K562 (cell line): ENCODE results near the gene FCER2. TPM values are rescaled to one million over a fixed set of nuclear protein-coding genes. Genes with fewer than 3 reads are reported as not detected.

Experiments
- KAT2B ChIP-seq: IDR thresholded peaks from one replicate; pipeline ENCODE4 v1.6.1; 2012; ENCODE audit warnings: low read depth, mild to moderate bottlenecking, control low read depth, inconsistent platforms, low read length, moderate library complexity
- NBN ChIP-seq: fragments of 450-650 bp; IDR thresholded peaks from 2 replicates; pipeline ENCODE4 v1.6.1; 2016; ENCODE audit warnings: low read depth, mild to moderate bottlenecking
- NR2C1 ChIP-seq, 2 experiments: fragments of 450-650 bp; IDR thresholded peaks; 2 replicates each; pipeline ENCODE4 v1.6.1; 2017; ENCODE audit warnings: mild to moderate bottlenecking in 2 of 2, antibody characterized with exemption in 1 of 2, inconsistent platforms in 1 of 2, missing compliant biosample characterization in 1 of 2, missing genetic modification characterization in 1 of 2
- RBM17 ChIP-seq: fragments of 200-400 bp; formaldehyde crosslinking; IDR thresholded peaks from 2 replicates; pipeline ENCODE4 v1.6.1; 2017; ENCODE audit warnings: low read depth, mild to moderate bottlenecking, low read length, borderline replicate concordance
- RNF2 ChIP-seq: sonication (generic); IDR thresholded peaks from 2 replicates; pipeline ENCODE4 v1.6.1; 2016
- ZNF143 ChIP-seq: sonication (generic); formaldehyde crosslinking; IDR thresholded peaks from 2 replicates; pipeline ENCODE4 v1.9.0; 2022; ENCODE audit warnings: mild to moderate bottlenecking, missing genetic modification reagents
- polyA plus RNA-seq, 8 experiments: library from polyadenylated mRNA; depleted of rRNA in 4 of 8; stranded (reverse) in 5 of 8; unstranded in 3 of 8; fragments of >200 nt; fragmentation: Nextera tagmentation in 2 of 8; fragmentation: Illumina TruSeq in 1 of 8; extraction: Ambion mirVana in 2 of 8; extraction: Trizol in 1 of 8; gene quantifications; 2 replicates each; pipeline versions ENCODE4 v1.2.1 to v1.2.3, GENCODE V29; 2011 to 2014; ENCODE audit warnings: inconsistent platforms in 1 of 8, missing spikeins in 1 of 8
- total RNA-seq, 7 experiments: library from RNA; depleted of rRNA in 6 of 7; stranded (reverse); fragments of >200 nt in 6 of 7; fragmentation: Illumina TruSeq in 2 of 7; extraction: Trizol in 2 of 7; gene quantifications; 2 replicates each; pipeline versions ENCODE4 v1.2.1 to v1.2.3, GENCODE V29; 2011 to 2021; ENCODE audit warnings: low replicate concordance in 1 of 7
- TF ChIP-seq, protein P1 (sequence below): fragments of 200-800 bp; sonication (Bioruptor generic); IDR thresholded peaks from 2 replicates; pipeline ENCODE4 v1.6.1; 2017; ENCODE audit warnings: missing genetic modification characterization, missing compliant biosample characterization
- TF ChIP-seq, protein P2 (sequence below): sonication (generic); formaldehyde crosslinking; IDR thresholded peaks from 2 replicates; pipeline ENCODE4 v1.8.0; 2022; ENCODE audit warnings: mild to moderate bottlenecking, missing genetic modification reagents
- TF ChIP-seq, protein P3 (sequence below): fragments of 450-650 bp; IDR thresholded peaks from 2 replicates; pipeline ENCODE4 v1.6.1; 2016; ENCODE audit warnings: mild to moderate bottlenecking, moderate library complexity
- TF ChIP-seq, protein P4 (sequence below), 2 experiments: fragments of 250-450 bp in 1 of 2; fragments of 450-650 bp in 1 of 2; sonication (Bioruptor Pico) in 1 of 2; IDR thresholded peaks; 2 replicates each; pipeline versions ENCODE4 v1.6.1 to v1.8.0; 2016 to 2021; ENCODE audit warnings: mild to moderate bottlenecking in 2 of 2, moderate library complexity in 2 of 2, missing compliant biosample characterization in 1 of 2, missing genetic modification characterization in 1 of 2

The FCER2 gene
- total and polyA plus RNA-seq, 9 of the 15 experiments (the other 6 are each of a cell fraction or from before 2014, with no cell fraction given): 0.11 TPM; not detected in 8

DNA sequence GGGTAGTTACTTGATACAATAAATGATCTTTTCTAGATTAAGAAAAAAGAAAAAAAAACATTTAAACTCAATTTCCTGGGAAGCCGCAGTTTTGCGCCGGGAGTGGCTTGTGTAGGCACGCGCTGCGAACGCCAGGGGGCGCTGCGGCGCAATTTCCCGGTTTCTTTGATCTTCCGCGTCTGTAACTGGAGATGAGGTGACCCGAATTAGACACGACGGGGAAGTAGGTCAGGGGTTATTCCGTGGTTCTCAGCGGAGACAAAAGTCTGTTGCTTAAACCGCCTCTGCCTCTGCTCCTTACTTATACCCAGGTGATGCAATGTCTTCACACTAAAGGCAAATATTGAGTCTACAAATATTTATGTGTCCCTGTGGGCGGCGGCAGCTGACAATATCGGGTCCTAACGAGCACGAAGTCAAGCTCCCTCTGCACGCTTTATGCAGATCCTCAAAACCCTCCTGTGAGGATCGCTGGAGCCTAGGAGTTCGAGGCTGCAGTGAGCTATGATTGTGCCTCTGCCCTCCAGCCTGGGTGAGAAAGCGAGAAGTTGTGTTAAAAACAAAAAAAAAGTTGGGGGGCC, 49.8 kb downstream of the FCER2 start (continued):
- TF ChIP-seq NBN: no peak
- peak; percentile 48; the same call in 1 of the 2 replicates for TF ChIP-seq RNF2
- peak; percentile 89 for TF ChIP-seq NR2C1 (IDR thresholded peaks at IDR 0.05)
- TF ChIP-seq NR2C1 (tag; IDR thresholded peaks at IDR 0.05): peak; percentile 94
- TF ChIP-seq, protein P1, sequence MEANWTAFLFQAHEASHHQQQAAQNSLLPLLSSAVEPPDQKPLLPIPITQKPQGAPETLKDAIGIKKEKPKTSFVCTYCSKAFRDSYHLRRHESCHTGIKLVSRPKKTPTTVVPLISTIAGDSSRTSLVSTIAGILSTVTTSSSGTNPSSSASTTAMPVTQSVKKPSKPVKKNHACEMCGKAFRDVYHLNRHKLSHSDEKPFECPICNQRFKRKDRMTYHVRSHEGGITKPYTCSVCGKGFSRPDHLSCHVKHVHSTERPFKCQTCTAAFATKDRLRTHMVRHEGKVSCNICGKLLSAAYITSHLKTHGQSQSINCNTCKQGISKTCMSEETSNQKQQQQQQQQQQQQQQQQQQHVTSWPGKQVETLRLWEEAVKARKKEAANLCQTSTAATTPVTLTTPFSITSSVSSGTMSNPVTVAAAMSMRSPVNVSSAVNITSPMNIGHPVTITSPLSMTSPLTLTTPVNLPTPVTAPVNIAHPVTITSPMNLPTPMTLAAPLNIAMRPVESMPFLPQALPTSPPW (CRISPR knock-in tag): 0 out of 2 replicates have a peak, but pooled peaks have one; percentile 26
- TF ChIP-seq, protein P2, sequence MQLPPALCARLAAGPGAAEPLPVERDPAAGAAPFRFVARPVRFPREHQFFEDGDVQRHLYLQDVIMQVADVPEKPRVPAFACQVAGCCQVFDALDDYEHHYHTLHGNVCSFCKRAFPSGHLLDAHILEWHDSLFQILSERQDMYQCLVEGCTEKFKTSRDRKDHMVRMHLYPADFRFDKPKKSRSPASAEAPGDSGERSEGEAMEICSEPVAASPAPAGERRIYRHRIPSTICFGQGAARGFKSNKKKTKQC (CRISPR knock-in tag): peak; percentile 50; the same call in 1 of the 2 replicates
- TF ChIP-seq, protein P3, sequence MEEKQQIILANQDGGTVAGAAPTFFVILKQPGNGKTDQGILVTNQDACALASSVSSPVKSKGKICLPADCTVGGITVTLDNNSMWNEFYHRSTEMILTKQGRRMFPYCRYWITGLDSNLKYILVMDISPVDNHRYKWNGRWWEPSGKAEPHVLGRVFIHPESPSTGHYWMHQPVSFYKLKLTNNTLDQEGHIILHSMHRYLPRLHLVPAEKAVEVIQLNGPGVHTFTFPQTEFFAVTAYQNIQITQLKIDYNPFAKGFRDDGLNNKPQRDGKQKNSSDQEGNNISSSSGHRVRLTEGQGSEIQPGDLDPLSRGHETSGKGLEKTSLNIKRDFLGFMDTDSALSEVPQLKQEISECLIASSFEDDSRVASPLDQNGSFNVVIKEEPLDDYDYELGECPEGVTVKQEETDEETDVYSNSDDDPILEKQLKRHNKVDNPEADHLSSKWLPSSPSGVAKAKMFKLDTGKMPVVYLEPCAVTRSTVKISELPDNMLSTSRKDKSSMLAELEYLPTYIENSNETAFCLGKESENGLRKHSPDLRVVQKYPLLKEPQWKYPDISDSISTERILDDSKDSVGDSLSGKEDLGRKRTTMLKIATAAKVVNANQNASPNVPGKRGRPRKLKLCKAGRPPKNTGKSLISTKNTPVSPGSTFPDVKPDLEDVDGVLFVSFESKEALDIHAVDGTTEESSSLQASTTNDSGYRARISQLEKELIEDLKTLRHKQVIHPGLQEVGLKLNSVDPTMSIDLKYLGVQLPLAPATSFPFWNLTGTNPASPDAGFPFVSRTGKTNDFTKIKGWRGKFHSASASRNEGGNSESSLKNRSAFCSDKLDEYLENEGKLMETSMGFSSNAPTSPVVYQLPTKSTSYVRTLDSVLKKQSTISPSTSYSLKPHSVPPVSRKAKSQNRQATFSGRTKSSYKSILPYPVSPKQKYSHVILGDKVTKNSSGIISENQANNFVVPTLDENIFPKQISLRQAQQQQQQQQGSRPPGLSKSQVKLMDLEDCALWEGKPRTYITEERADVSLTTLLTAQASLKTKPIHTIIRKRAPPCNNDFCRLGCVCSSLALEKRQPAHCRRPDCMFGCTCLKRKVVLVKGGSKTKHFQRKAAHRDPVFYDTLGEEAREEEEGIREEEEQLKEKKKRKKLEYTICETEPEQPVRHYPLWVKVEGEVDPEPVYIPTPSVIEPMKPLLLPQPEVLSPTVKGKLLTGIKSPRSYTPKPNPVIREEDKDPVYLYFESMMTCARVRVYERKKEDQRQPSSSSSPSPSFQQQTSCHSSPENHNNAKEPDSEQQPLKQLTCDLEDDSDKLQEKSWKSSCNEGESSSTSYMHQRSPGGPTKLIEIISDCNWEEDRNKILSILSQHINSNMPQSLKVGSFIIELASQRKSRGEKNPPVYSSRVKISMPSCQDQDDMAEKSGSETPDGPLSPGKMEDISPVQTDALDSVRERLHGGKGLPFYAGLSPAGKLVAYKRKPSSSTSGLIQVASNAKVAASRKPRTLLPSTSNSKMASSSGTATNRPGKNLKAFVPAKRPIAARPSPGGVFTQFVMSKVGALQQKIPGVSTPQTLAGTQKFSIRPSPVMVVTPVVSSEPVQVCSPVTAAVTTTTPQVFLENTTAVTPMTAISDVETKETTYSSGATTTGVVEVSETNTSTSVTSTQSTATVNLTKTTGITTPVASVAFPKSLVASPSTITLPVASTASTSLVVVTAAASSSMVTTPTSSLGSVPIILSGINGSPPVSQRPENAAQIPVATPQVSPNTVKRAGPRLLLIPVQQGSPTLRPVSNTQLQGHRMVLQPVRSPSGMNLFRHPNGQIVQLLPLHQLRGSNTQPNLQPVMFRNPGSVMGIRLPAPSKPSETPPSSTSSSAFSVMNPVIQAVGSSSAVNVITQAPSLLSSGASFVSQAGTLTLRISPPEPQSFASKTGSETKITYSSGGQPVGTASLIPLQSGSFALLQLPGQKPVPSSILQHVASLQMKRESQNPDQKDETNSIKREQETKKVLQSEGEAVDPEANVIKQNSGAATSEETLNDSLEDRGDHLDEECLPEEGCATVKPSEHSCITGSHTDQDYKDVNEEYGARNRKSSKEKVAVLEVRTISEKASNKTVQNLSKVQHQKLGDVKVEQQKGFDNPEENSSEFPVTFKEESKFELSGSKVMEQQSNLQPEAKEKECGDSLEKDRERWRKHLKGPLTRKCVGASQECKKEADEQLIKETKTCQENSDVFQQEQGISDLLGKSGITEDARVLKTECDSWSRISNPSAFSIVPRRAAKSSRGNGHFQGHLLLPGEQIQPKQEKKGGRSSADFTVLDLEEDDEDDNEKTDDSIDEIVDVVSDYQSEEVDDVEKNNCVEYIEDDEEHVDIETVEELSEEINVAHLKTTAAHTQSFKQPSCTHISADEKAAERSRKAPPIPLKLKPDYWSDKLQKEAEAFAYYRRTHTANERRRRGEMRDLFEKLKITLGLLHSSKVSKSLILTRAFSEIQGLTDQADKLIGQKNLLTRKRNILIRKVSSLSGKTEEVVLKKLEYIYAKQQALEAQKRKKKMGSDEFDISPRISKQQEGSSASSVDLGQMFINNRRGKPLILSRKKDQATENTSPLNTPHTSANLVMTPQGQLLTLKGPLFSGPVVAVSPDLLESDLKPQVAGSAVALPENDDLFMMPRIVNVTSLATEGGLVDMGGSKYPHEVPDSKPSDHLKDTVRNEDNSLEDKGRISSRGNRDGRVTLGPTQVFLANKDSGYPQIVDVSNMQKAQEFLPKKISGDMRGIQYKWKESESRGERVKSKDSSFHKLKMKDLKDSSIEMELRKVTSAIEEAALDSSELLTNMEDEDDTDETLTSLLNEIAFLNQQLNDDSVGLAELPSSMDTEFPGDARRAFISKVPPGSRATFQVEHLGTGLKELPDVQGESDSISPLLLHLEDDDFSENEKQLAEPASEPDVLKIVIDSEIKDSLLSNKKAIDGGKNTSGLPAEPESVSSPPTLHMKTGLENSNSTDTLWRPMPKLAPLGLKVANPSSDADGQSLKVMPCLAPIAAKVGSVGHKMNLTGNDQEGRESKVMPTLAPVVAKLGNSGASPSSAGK: peak; percentile 95
- no peak for TF ChIP-seq RBM17
- TF ChIP-seq, protein P4, sequence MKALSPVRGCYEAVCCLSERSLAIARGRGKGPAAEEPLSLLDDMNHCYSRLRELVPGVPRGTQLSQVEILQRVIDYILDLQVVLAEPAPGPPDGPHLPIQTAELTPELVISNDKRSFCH (CRISPR knock-in tag; IDR thresholded peaks at IDR 0.05): no peak
- TF ChIP-seq, protein P4 (tag; IDR thresholded peaks at IDR 0.05): 0 out of 2 replicates have a peak, but pooled peaks have one; percentile 19
- no peak for TF ChIP-seq ZNF143
- TF ChIP-seq KAT2B: no peak
